Measurements from ENCODE around the gene MAGI2.

GRCh38 chr7:78609281-78609680, 844.2 kb downstream of the MAGI2 start:
- TF ChIP-seq POLR2A (IDR thresholded peaks at IDR 0.05; ENCODE audit: borderline replicate concordance, extremely low read depth, insufficient read depth, insufficient read length) (no peak), CTCF (IDR thresholded peaks at IDR 0.05 in 2 of 3, conservative IDR thresholded peaks at IDR 0.05 in 1 of 3; ENCODE audit: borderline replicate concordance in 1 of 3, insufficient read depth in 1 of 3, low read depth in 2 of 3, low read length in 2 of 3) (no peak), POLR2AphosphoS5 (IDR thresholded peaks at IDR 0.05; ENCODE audit: low read depth, low read length) (no peak), MAX (IDR thresholded peaks at IDR 0.05) (no peak), RAD21 (IDR thresholded peaks at IDR 0.05; ENCODE audit: low read depth) (no peak), YY1 (IDR thresholded peaks at IDR 0.05; ENCODE audit: extremely low read depth, insufficient replicate concordance, low read depth, low read length) (no peak), JUND (IDR thresholded peaks at IDR 0.05) (no peak), SP1 (IDR thresholded peaks at IDR 0.05; ENCODE audit: low read depth) (no peak)
